Caco-2 (cell line): ENCODE data around the gene BDP1. TPM values are rescaled to one million over a fixed set of nuclear protein-coding genes. Genes with fewer than 3 reads are reported as not detected.
"Not testable (repeated sequence)": the region's sequence is repeated elsewhere in the genome, so short reads cannot be mapped to it uniquely, and the experiment has no call there.

Source experiments
- BruUV-seq: library from RNA; stranded (reverse); fragments of 400-500 nt; replicated peaks from 2 replicates; lab custom pipeline; 2021; lab: Mats Ljungman, UMichigan
- CTCF ChIA-PET: fragments of 300-600 bp; sonication (Branson Sonifier 250); formaldehyde crosslinking; loops from one replicate; lab custom pipeline; 2022; ENCODE audit warnings: antibody characterized with exemption; lab: Charles Lee
- POLR2A ChIA-PET: fragments of 300-600 bp; sonication (Branson Sonifier 250); formaldehyde crosslinking; loops from one replicate; lab custom pipeline; 2022; ENCODE audit warnings: antibody characterized with exemption; lab: Charles Lee
- DNase-seq, 2 experiments: peaks; one replicate each; pipeline versions ENCODE4 v3.0.0 to v3.0.0-alpha.2; 2020 to 2022
- H3K27me3 ChIP-seq: replicated peaks from 2 replicates; pipeline ENCODE4 v1.6.0; 2011; ENCODE audit warnings: low read length; ENCODE audit not compliant: control insufficient read depth, insufficient read depth
- H3K36me3 ChIP-seq: 2 replicates; pipeline ENCODE4 v1.5.1; 2011; ENCODE audit warnings: low read length; ENCODE audit not compliant: control insufficient read depth, insufficient read depth
- H3K4me1 ChIP-seq: fragments of 250-450 bp; sonication (Bioruptor Pico); 2 replicates; pipeline ENCODE4 v1.5.1; 2020; ENCODE audit warnings: mild to moderate bottlenecking
- H3K4me3 ChIP-seq: 2 replicates; pipeline ENCODE4 v1.5.1; 2011; ENCODE audit warnings: low read depth, mild to moderate bottlenecking, control low read depth, low read length
- H3K9me3 ChIP-seq: fragments of 250-450 bp; sonication (Bioruptor Pico); 2 replicates; pipeline ENCODE4 v1.5.1; 2020; ENCODE audit warnings: mild to moderate bottlenecking, moderate library complexity
- H3K27ac Mint-ChIP-seq: one replicate; pipeline ENCODE4 v1.8.0; 2022; ENCODE audit warnings: mixed read lengths; ENCODE audit not compliant: unreplicated experiment
- H3K27me3 Mint-ChIP-seq: one replicate; pipeline ENCODE4 v1.8.0; 2022; ENCODE audit warnings: mixed read lengths; ENCODE audit not compliant: insufficient read depth, unreplicated experiment
- H3K36me3 Mint-ChIP-seq: one replicate; pipeline ENCODE4 v1.8.0; 2022; ENCODE audit warnings: mild to moderate bottlenecking, mixed read lengths; ENCODE audit not compliant: insufficient read depth, unreplicated experiment
- H3K4me1 Mint-ChIP-seq: one replicate; pipeline ENCODE4 v1.8.0; 2022; ENCODE audit warnings: low read depth, mixed read lengths; ENCODE audit not compliant: unreplicated experiment
- H3K4me3 Mint-ChIP-seq: one replicate; pipeline ENCODE4 v1.8.0; 2022; ENCODE audit warnings: mild to moderate bottlenecking, moderate library complexity, mixed read lengths; ENCODE audit not compliant: unreplicated experiment
- H3K9me3 Mint-ChIP-seq: one replicate; pipeline ENCODE4 v1.8.0; 2022; ENCODE audit warnings: mixed read lengths; ENCODE audit not compliant: unreplicated experiment
- intact Hi-C: fragments of 100-400 bp; cut with micrococcal nuclease; formaldehyde crosslinking; loops from one replicate; pipeline ENCODE4 v1.10.0; 2022; ENCODE audit not compliant: unreplicated experiment
- total RNA-seq: library from RNA; stranded (reverse); gene quantifications from 2 replicates; pipeline ENCODE4 v1.2.3, GENCODE V29; 2022
- TF ChIP-seq, protein P1 (sequence below), 2 experiments: fragments of 200-600 bp in 1 of 2; IDR thresholded peaks; 1 replicate in 1 of 2; 2 replicates in 1 of 2; pipeline versions ENCODE4 v1.5.1 to v1.8.0; 2011 to 2022; ENCODE audit warnings: antibody characterized with exemption in 1 of 2, control low read depth in 1 of 2, inconsistent platforms in 1 of 2, low read depth in 1 of 2, low read length in 1 of 2, mild to moderate bottlenecking in 1 of 2, moderate library complexity in 1 of 2; ENCODE audit not compliant: insufficient read depth in 1 of 2, severe bottlenecking in 1 of 2, unreplicated experiment in 1 of 2

Gene BDP1
- total RNA-seq, 1 experiment from 2014 or later = 27.5 TPM

- Mint-ChIP-seq H3K4me1 (no peaks in the 10 kb centered on the region), H3K27ac (no peak overlapping the region), H3K9me3 (no peaks in the 10 kb centered on the region), H3K4me3 (no peak overlapping the region), H3K27me3 (no peaks in the 10 kb centered on the region), H3K36me3 (peaks cover 72% of the 10 kb centered on the region)
- Histone ChIP-seq H3K4me1 (no peaks in the 10 kb centered on the region; the same call in 1 of the 2 replicates), H3K27me3 (no peaks in the 10 kb centered on the region), H3K36me3 (peaks cover 2% of the 10 kb centered on the region; the same call in 1 of the 2 replicates), H3K4me3 (no peak overlapping the region), H3K9me3 (no peaks in the 10 kb centered on the region)
- intact Hi-C loops = loop anchor here (1.0 kb wide), 2 partner anchors 14 to 28 kb away; partner anchors contain the start of gene MCCC2
- TF ChIP-seq, protein P1, sequence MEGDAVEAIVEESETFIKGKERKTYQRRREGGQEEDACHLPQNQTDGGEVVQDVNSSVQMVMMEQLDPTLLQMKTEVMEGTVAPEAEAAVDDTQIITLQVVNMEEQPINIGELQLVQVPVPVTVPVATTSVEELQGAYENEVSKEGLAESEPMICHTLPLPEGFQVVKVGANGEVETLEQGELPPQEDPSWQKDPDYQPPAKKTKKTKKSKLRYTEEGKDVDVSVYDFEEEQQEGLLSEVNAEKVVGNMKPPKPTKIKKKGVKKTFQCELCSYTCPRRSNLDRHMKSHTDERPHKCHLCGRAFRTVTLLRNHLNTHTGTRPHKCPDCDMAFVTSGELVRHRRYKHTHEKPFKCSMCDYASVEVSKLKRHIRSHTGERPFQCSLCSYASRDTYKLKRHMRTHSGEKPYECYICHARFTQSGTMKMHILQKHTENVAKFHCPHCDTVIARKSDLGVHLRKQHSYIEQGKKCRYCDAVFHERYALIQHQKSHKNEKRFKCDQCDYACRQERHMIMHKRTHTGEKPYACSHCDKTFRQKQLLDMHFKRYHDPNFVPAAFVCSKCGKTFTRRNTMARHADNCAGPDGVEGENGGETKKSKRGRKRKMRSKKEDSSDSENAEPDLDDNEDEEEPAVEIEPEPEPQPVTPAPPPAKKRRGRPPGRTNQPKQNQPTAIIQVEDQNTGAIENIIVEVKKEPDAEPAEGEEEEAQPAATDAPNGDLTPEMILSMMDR (IDR thresholded peaks at IDR 0.05; ENCODE audit: insufficient read depth in 1 of 2, low read depth in 1 of 2, low read length in 1 of 2, severe bottlenecking in 1 of 2, unreplicated experiment in 1 of 2) = peak; percentile 73 to 80
- ChIA-PET POLR2A (interaction anchor here (1.1 kb wide), 1 partner anchor 14 kb away, joined by 5 read pairs; the partner anchor contains the start of gene MCCC2), CTCF (interaction anchor here (0.5 to 1.7 kb wide), 8 partner anchors 12 to 126 kb away, joined by 3 to 15 read pairs (median 3); partner anchors contain the start of gene MCCC2)
- peak; percentile 54 to 62 for DNase-seq
- BruUV-seq = no TSS peak
Measured at GRCh38 chr5:71601222-71602026, 146.0 kb downstream of the BDP1 start.

GRCh38 chr5:71609916-71610315, 154.5 kb downstream of the BDP1 start:
- H3K27ac Mint-ChIP-seq, H3K4me3 Mint-ChIP-seq, H3K4me1 ChIP-seq, H3K27me3 Mint-ChIP-seq, H3K36me3 ChIP-seq, H3K9me3 Mint-ChIP-seq, H3K4me3 ChIP-seq, intact Hi-C loops, BruUV-seq, POLR2A ChIA-PET, CTCF ChIA-PET, DNase-seq, H3K4me1 Mint-ChIP-seq, H3K27me3 ChIP-seq, H3K9me3 ChIP-seq: not testable (repeated sequence)
- peaks cover 18% of the 10 kb centered on the region for H3K36me3 Mint-ChIP-seq

GRCh38 chr5:71615809-71616208, 160.4 kb downstream of the BDP1 start:
- CTCF ChIA-PET = no interaction called here
- Mint-ChIP-seq H3K4me3 (no peak overlapping the region), H3K4me1 (peaks cover 15% of the 10 kb centered on the region), H3K36me3 (peaks cover 27% of the 10 kb centered on the region), H3K27me3 (no peaks in the 10 kb centered on the region), H3K9me3 (no peaks in the 10 kb centered on the region), H3K27ac (no peak overlapping the region)
- POLR2A ChIA-PET = no interaction called here
- no peaks in the 10 kb centered on the region for H3K9me3 ChIP-seq
- H3K27me3 ChIP-seq = no peaks in the 10 kb centered on the region
- H3K36me3 ChIP-seq = peaks cover 2% of the 10 kb centered on the region; the same call in 1 of the 2 replicates
- DNase-seq = peak in 1 of 2 experiments; percentile 6
- no TSS peak for BruUV-seq
- TF ChIP-seq, protein P1 (IDR thresholded peaks at IDR 0.05; ENCODE audit: insufficient read depth in 1 of 2, low read depth in 1 of 2, low read length in 1 of 2, severe bottlenecking in 1 of 2, unreplicated experiment in 1 of 2) = no peak
- no peak overlapping the region for H3K4me3 ChIP-seq
- intact Hi-C loops = no loop called here
- H3K4me1 ChIP-seq = peaks cover 10% of the 10 kb centered on the region

Other genes starting within 250 kb of the BDP1 start
- gene MCCC2, start 131.7 kb downstream of the BDP1 start, total RNA-seq = 113 and 124 TPM in 2 replicates